Omental fat pad (tissue), 4 donors: ENCODE data around the gene IFT20. TPM values are rescaled to one million over a fixed set of nuclear protein-coding genes. Genes with fewer than 3 reads are reported as not detected.
"Not testable (repeated sequence)": the region's sequence is repeated elsewhere in the genome, so short reads cannot be mapped to it uniquely, and the experiment has no call there.

Experiments used
- ATAC-seq: fragments of 150-250 bp; one replicate; pipeline ENCODE4 v1.9.1; 2016; ENCODE audit warnings: mild to moderate bottlenecking, moderate library complexity; ENCODE audit not compliant: low FRiP score
- DNase-seq: peaks from one replicate; pipeline ENCODE4 v3.0.0-alpha.2; 2019; ENCODE audit warnings: low spot score
- total RNA-seq, 4 donors: library from RNA; depleted of rRNA; stranded (reverse); fragments of >200 nt; gene quantifications; one replicate each; pipeline ENCODE4 v1.1.0, GENCODE V29; 2016
- TF ChIP-seq, protein P1 (sequence below), 3 donors: fragments of 450-650 bp; IDR thresholded peaks; one replicate each; pipeline ENCODE4 v1.5.1; 2016 to 2017; ENCODE audit warnings: antibody characterized with exemption in 3 of 3, mild to moderate bottlenecking in 3 of 3, moderate library complexity in 2 of 3

The IFT20 gene
- total RNA-seq, 4 donors from 2014 or later: 28.8 to 36.0 (median 35.0) TPM

DNA sequence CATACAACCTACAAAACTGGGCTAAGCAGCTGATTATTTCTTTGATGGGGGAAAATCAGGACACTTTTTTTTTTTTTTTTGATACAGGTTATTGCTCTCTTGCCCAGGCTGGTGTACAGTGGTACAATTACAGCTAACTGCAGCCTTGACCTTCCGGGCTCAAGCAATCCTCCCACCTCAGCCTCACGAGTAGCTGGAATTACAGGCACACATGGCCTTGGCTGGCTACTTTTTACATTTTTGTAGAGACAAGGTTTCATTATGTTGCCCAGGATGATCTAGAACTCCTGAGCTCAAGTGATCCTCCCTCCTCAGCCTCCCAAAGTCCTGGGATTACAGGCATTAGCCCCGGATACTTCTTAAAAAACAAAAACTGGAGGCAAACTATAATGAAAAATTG is 36.8 kb downstream of the IFT20 start:
- ATAC-seq (no peak), DNase-seq (no peak)
- TF ChIP-seq, protein P1, sequence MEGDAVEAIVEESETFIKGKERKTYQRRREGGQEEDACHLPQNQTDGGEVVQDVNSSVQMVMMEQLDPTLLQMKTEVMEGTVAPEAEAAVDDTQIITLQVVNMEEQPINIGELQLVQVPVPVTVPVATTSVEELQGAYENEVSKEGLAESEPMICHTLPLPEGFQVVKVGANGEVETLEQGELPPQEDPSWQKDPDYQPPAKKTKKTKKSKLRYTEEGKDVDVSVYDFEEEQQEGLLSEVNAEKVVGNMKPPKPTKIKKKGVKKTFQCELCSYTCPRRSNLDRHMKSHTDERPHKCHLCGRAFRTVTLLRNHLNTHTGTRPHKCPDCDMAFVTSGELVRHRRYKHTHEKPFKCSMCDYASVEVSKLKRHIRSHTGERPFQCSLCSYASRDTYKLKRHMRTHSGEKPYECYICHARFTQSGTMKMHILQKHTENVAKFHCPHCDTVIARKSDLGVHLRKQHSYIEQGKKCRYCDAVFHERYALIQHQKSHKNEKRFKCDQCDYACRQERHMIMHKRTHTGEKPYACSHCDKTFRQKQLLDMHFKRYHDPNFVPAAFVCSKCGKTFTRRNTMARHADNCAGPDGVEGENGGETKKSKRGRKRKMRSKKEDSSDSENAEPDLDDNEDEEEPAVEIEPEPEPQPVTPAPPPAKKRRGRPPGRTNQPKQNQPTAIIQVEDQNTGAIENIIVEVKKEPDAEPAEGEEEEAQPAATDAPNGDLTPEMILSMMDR (IDR thresholded peaks at IDR 0.05): no peak

DNA sequence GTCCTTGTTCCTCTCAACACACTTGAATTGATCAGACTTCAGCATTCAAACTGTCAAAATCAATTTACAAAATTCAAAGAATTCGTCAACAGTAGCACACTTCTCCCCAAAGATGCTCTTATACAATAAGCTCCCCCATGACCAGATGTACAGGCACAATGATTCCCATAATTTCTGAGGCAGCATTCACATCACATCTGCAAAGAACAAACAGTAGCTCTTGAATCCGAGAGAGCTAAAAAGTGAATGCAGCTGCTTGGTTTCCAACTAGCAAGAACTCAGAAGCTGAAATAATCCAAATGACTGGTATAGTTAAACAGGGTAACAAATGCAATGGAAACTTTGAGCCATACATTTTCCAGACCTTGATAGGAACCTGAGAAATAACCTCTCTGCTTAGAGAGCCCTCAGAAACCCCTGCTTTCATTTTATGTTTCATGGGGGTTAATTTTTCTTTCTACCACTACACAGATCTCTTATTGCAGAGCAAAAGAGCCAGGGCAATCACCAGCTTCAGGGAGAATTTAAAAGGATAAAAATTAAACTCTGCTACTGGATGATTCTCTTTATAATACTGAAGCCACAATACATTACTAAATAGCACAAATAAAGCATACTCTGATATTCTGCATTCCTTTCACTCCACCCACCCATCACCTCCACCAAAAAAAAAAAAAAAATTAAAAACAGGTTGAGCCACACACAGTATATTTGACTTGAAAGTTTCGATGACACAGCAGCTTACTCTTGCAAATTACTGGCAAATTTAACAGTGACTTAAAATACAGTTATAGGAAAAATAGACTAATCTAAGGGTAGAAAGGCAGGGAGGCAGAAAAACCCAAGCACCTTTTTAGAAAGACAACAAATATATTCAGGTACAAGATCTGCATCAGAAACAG is 39.3 kb downstream of the IFT20 start:
- no peak for ATAC-seq
- TF ChIP-seq, protein P1 (IDR thresholded peaks at IDR 0.05): no peak
- DNase-seq: no peak

DNA sequence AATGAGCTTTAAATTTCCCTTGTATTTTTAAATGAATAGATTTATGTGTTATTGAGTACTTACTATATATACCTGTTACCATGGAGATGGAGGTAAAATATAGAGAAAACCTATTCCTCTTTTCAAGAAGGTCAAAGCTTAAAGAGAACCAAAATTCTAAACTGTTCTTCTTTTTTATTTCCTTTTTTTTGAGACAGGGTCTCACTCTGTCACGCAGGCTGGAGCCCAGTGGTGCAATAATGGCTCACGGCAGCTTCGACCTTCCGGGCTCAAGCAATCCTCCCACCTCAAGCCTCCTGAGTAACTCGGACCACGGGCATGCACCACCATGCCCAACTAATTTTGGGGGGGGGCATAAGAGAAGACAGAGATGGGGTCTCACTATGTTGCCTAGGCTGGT is 41.3 kb downstream of the IFT20 start:
- TF ChIP-seq, protein P1 (IDR thresholded peaks at IDR 0.05): no peak
- no peak for ATAC-seq
- DNase-seq: no peak

DNA sequence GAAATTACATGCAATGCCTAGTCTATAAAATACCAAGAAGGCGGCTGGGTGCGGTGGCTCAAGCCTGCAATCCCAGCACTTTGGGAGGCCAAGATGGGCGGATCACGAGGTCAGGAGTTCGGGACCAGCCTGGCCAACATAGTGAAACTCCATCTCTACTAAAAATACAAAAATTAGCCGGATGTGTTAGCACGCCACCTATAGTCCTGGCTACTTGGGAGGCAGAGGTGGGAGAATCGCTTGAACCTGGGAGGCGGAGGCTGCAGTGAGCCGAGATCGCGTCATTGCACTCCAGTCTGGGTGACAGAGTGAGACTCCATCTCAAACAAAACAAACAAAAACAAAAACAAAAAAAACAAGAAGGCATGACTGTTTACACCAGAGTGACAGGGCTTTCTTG is 42.4 kb downstream of the IFT20 start:
- not testable (repeated sequence) for ATAC-seq, DNase-seq

DNA sequence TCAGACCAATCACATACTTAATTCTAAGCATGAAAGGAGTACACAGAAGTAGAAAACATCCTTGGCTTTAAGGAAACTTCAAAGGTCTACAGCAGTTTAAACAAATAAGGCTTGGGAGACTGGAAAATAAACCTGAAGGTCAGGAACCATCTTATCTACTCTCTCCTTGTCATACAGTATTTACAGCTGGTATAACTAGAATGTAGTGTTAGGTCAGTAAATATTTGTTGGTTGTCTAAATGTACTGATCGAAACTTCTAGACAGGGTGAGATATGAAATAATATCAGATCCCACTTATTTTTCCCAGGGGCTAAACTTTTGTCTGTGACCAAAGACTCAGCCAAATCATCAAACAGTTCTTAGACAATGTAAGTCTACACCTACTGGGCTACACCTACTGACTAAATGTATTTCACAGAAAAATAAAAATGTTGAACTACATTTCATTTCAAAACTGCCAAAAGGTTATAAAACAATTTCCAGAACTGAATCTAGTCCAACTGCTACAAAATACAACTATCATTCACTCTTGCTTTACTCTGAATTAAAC is 43.4 kb downstream of the IFT20 start:
- no peak for ATAC-seq
- TF ChIP-seq, protein P1 (IDR thresholded peaks at IDR 0.05): no peak
- no peak for DNase-seq

DNA sequence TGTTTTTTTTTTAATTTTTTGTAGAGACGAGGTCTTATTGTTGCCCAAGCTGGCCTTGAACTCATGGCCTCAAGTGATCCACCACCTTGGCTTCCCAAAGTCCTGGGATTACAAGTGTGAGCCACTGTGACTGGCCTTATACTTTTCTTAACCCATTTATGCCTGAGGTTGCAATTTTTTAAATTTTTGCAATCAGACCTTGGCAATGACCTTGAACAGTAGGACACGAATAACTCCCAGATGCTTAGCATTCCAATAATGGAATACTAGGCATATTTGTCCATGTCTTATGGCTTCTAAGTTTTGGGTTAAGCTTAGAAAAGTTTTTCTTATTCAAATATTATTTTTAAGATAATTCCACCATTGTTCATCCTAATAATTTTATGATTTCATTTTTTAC is 44.6 kb downstream of the IFT20 start:
- ATAC-seq (no peak), DNase-seq (no peak)
- TF ChIP-seq, protein P1 (IDR thresholded peaks at IDR 0.05): no peak

DNA sequence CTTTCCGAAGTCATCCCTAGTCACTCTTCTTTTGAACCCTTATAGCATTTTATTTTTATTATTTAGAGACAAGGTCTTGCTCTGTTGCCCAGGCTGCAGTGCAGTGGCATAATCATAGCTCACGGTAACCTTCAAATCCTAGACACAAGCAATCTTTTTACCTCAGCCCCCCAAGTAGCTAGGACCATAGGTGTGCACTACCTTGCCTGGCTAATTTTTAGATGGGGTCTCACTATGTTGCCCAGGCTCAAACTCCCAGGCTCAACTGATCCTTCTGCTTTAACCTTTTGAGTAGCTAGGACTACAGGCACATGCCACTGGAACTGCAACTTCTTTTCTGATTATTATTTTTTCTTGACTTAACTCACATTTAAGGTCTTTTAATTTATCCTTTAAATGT is 49.3 kb downstream of the IFT20 start:
- TF ChIP-seq, protein P1 (IDR thresholded peaks at IDR 0.05): no peak
- ATAC-seq (no peak), DNase-seq (no peak)
